Measurements from ENCODE around the gene SRBD1.

SRBD1 gene

DNA sequence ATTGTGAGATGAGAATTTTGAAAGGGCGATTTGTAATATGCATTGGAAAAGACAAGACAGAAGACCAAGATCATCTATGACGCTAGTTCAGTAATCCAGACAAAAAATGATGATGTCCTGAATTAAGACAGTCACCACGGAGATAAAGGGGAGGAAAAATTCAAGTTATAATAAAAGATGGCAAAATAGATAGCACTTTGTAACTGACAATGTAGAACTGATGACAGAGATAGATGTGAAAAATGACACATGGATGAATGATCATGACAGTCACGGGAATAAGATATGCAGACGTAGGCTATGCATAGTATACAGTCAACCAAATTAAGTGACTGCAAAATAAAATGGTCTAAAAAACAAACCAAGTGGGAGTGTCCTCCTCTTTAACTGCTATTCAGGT lies 59.2 kb downstream of the SRBD1 start:
- no peak for DNase-seq (ENCODE audit: low read depth, low spot score)

DNA sequence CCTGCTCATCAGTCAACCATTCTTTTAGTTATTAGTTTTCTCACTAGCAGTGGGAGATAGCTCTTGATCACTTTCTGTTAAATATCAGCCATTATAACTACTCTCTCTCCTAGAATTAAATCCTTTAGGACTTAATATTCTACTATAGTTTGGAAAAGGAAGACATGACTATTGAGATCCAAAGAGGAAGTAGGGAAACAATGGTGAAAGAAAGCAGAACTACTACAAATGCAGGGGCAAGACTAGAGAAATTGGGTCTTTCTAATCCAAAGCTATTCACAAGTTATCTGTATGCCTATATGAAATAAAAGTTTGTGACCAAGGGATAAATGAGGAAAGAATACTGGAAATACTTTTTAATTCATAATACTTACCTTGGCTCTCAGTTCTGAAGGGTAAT lies 65.1 kb downstream of the SRBD1 start:
- no peak for DNase-seq (ENCODE audit: low read depth, low spot score)

DNA sequence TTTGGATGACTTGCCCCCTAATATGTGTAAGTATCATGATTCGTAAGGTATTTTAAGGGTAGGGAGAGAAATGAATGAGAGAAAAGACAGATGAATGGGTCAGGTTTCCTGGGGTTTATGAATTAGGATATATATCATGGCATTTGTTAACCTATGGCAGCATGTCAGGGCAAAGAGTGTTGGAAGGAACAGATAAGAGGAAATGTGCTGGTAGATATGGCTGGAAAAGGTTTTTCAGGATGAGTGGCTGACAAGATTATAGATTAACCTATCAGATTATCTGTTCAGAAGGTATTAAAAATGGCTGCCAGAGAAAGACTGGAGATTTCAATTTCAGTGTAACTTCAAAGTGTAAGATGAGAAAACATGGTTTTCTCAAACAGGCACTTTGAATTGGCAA lies 67.8 kb downstream of the SRBD1 start:
- no peak for DNase-seq (ENCODE audit: low read depth, low spot score)

DNA sequence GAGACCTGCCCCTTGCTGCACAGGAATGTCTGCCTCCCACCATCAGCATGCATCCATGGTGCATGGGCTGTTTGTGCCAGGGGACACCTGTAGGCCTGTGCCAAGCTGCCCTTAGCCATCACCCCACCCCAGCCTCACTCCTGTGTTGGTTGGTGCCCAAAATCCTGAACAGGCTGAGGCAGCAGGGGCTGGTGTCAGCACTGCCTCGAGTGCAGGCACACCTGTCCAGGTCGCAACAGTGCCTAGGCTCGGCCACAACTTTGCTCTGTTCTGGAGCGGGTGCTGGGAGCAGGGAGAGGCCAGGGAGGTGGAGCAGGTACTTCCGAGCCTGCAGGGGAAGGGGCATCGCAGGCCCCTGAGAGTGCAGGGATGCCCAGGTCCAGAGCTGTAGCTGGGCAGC lies 69.1 kb downstream of the SRBD1 start:
- DNase-seq (ENCODE audit: low read depth, low spot score): no peak

DNA sequence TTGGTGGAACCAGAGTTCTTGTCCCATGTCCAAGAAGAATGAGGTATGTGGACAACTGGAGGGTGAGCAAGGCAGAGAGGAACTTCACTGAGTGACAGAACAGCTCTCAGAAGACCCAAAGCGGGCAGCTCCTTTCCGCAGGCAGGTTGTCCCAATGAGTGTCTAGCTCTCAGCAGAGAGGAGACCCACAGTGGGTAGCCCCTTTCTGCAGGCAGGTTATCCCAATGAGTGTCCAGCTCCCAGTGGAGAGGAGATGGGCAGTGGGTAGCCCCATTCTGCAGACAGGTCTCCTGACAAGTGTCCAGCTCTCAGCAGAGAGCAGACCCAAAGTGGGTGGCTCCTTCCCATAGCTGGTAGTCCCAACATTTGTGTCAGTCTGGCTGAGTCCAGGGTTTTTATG lies 69.6 kb downstream of the SRBD1 start:
- DNase-seq (ENCODE audit: low read depth, low spot score): no peak

DNA sequence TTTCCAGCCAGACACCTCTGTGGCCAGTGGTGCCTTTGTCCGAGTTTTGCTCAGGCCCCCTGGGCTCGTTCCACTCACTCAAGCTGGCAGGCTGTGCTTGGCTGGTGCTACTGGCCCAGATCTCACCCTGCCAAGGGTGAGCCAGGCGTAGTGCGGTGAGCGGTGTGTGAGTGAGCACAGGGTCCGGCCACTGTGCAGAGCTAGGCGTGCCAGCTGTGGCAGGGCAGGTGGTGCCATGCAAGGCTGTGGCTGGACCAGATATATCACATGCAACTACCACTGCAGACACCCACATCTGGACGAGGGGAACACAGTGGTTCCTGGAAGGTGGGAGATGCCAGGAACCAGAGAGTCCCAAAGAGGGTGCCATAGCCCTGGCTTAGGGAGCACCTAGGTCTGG lies 70.1 kb downstream of the SRBD1 start:
- no peak for DNase-seq (ENCODE audit: low read depth, low spot score)

DNA sequence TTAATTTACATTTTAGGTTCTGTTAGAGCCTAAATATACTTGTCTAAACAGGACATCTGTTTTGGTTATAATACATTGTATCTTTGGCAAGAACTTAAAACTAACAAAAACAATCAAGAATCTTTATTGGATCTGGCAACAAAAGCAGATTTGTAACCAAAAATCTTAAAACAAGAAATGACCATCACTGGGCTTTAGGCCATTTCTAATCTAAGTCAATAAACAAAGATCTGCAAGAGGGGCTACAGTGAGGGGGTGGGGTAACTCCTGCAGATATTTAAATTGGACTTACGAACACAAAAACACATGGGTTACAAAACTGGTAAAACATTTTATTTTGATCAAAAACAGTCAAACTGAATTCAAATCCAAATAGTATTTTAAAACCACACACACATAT lies 77.3 kb downstream of the SRBD1 start:
- no peak for DNase-seq (ENCODE audit: low read depth, low spot score)

DNA sequence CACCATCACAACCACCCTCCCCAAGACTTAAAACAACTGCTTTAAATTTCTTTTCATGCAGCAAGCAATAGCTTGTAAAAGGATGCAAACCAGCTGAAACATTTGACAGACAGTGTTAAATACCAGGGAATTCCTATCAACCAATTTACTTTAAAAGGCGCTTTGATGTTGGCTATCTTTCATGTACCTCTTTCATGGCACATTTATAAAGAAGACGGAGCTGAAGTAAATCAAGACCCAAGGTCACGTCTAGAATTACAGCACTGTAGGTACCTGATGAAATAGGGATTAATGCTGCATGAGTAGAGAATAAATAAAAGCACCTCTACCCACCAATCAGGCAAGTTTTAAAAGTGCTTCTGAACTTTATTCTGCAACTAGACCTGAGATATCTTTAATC lies 78.9 kb downstream of the SRBD1 start:
- DNase-seq (ENCODE audit: low read depth, low spot score): no peak

DNA sequence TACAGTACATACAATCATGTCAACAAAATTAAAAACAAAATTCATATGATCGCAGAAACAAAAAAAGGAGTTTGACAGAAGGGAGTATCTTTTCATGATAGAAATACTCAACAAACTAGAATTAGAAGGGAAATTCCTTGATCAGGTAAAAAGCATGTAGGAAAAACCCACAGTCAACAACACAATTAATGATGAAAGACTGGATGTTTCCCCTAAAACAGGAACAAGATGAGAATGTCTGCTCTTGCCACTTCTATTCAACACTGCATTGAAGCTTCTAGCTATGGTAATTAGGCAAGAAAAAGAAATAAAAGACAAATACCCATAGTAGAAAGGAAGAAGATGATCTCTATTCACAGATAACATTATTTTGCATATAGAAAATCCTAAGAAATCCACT lies 87.1 kb downstream of the SRBD1 start:
- no peak for DNase-seq (ENCODE audit: low read depth, low spot score)

DNA sequence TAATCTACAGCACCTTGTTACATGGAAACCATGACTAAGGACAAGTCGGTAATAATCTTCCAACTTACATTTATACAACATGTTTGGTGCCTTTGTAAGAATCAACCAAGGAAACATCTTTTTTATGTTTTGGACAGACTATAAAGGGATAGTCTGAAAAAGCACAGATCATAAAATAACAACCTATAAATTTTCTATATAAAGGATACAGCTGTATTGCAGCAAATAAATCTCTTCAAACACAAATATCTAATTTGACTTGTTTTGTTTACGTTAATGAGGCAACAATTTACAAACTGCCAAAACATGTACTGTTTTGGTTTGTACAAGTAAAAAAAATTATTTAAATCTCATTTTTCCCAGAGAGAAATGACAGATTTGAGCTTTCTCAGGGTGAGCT lies 92.5 kb downstream of the SRBD1 start:
- DNase-seq (ENCODE audit: low read depth, low spot score): no peak

DNA sequence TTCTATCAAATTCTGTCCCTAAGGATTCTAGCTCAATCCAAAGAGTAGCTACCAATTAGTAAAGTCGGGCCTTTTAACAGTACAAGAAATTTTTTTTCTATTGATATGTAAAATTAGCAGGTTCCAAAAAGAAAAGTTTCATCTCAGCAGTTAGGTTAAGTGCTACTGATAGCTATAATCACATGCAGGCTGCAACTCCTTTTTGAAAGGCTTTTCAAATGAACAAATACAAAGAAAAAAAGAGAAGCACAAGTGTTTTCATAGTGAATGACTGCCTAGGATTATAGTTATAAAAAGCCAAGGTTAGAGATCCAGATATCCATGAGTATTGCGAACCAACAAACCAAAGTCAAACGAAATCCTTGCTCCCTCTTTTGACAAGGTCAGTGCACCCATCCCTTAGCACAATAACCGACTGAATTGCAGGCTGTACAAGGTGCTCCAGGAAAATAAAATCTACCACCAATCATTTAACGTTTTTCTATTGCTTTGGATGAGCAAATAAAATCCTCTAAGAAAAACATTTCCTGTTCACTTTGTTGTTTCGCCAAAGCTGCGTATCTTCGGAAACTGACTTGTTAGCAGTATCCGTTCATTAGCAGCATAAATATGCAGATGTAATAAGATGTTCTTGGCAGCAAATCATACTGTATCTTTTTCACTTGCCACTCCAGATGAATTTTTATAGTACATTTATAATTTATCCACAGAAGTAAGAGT lies 100.2 kb downstream of the SRBD1 start:
- DNase-seq (ENCODE audit: low read depth, low spot score): no peak

DNA sequence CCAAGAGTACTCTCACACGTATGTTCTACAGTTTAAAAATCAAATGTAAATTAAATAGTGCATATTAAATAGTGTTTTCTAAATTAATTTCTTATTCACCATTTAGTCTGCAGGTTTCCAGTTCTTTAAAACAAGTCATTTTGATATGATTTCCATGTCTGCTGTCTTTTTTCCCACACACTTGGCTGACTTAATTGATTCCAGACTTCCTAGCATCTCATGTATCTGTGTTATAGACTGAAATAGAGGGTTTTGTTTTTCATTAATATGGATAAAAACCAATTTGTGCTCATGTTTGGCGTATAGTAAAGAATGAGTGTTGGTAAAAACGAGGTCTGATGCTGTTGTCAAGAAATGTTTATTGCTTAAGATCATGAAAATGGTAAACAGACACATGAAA lies 104.3 kb downstream of the SRBD1 start:
- DNase-seq (ENCODE audit: low read depth, low spot score): no peak

DNA sequence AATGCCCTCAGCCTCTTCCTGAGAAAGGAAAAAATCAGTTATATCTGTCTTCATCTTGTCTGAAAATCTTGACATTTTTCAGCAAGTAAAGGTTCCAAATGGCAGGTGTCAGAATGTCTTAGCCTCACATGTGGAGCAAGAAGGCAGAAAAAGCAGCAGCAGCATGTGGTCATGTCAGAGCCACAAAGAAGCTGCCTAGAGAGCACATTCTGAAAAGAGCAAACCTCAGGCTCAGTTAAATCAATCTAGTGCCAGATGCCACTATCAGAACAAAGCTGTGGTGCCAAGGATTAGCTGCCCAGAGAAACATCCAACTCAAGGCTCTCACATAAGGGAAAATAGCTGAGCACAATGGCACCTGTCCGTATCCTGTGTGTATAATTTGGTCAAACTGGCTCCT lies 105.9 kb downstream of the SRBD1 start:
- DNase-seq (ENCODE audit: low read depth, low spot score): peak; percentile 5

DNA sequence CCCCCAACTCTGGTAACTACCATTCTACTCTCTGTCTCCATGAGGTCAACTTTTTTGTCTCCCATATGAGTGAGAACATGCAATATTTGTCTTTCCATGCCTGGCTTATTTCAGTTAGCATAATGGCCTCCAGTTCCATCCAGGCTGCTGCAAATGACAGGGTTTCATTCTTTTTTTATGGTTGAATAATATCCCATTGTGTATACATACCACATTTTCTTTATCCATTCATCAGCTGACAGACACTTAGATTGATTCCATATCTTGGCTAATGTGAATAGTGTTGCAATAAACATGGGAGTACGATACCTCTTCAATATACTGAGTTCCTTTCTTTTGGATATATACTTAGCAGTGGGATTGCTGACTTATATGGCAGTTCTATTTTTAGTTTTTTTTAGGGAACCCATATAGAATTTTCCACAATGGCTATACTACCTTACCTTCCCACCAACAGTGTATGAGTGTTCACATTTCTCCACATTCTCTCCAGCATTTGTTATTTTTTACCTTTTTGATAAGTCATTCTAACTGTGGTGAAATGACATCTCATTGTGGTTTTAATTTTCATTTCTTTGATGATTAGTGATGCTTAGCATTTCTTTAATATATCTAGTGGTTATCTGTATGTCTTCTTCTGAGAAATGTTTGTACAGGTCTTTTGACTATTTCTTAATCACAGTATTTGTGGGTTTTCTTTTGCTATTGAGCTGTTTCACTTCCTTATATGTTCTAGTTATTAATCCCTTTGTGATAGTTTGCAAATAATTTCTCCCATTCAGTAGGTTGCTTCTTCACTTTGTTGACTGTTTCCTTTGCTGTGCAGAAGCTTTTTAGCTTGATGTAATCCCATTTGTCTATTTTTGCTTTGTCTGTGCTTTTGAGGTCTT lies 112.2 kb downstream of the SRBD1 start:
- DNase-seq (ENCODE audit: low read depth, low spot score): no peak

DNA sequence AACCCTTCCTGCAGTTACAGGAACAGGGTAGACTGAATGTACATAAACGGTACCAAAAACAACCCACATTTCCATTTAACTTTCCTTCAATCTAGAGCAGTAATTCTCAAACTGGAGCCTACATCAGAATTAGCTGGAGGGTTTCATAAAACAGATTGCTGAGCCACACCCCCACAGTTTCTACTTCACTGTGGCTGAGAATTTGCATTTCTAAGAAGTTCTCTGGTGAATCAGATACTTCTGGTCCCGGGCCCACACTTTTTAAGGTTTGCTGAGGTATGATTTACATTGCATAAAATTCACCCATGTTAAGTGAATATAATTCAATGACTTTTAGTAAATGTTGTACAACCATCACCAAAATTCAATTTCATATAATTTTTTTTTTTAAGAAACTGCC lies 113.7 kb downstream of the SRBD1 start:
- peak; percentile 59 for DNase-seq (ENCODE audit: low read depth, low spot score)

DNA sequence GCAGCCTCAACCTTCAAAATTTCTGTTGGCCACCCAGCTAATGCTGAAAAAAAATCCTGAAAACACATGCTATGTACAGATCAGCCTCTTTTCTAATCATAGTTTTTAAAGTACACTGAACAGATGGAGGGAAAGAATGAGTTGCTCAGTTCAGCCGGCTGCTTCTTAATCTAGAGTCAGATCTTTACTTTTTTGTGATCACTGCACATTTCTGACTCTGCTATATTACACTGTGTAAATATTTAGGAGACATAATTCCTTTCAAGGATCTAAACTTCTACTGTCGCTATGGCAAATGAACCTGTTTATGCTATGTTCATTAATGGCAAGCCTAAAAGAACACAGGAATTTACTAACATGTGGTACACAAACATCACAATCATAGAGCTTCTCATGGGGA lies 114.2 kb downstream of the SRBD1 start:
- no peak for DNase-seq (ENCODE audit: low read depth, low spot score)

DNA sequence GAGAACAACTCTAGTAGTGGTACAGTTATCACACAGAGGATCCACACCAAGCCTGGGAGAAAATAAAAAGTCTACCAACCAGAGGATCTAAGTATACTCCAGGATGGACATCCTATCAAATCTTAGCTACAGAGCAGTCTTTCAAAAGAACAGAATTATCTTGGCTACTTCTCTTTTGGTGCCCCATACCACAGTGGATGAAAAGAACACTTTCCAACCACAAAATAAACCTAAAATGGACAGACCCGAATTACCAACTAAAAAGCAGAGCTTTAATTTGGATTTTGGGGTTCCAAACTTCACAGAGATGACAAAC lies 116.1 kb downstream of the SRBD1 start:
- DNase-seq (ENCODE audit: low read depth, low spot score): peak; percentile 1

DNA sequence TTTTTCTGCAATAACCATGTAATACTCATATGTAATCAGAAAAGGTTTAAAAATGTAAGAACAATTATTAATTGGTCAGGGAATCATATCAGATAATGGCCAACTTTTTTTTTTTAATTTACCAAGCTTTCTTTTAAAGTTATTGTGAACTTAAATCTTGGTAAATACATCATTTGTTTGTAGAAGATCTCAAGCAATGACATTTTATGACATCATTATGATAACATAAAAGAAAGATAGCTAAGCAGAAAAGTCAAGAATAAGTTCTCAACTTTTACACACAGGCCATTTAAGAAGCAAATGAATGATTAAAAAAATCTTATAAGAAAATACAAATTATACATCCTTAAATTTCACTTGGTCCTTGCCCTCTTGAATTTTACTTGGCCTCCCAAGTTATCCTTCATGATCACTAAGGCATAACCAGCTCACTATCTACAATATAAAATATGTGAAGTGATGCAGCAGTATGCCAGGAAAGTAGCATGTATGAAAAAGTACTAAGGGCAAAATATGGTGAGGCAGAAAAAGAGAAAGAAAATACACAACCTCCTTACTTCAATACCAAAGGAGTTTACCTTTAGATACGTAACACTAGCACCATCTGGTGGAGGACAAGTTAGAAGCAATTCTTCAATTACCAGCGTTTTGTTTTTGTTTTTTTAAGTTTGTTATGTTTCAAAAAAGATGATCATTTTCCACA lies 116.6 kb downstream of the SRBD1 start:
- peak; percentile 75 for DNase-seq (ENCODE audit: low read depth, low spot score)

DNA sequence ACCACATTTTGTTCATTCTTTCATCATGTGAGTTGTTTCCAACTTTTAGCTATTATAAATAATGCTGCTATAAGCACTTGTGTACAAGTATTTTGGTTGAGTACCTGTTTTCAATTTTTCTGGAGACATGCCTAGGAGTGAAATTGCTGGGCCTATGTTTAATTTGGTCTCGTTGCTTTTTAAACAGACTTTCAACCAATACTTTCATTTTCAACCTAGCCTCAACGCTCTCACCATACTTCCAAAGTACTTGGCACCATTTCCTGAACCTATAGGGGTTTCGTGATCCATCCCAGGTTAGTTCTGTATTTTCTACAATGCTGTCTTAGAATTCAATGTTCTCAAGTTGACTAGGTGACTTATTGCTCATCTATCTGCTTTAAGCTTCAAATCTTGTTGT lies 126.1 kb downstream of the SRBD1 start:
- DNase-seq (ENCODE audit: low read depth, low spot score): no peak

DNA sequence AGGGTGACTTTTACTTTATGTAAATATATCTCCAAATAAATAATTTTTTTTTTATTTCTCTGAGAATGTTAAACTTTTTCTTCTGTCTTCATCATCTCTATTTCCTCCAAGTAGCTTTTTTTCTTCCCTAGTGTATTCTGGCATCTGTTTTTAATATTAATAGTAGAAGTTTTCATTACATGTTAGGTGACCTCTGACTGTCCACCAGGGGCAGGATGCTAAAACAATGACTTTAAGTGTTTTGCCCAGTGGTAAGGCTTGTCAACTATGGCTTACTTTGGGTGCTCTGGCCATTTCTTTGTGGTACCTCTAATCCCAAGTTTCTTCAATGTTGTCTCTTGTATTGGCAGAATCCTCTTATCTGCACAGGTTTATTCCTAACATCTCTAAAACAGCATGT lies 127.1 kb downstream of the SRBD1 start:
- no peak for DNase-seq (ENCODE audit: low read depth, low spot score)

DNA sequence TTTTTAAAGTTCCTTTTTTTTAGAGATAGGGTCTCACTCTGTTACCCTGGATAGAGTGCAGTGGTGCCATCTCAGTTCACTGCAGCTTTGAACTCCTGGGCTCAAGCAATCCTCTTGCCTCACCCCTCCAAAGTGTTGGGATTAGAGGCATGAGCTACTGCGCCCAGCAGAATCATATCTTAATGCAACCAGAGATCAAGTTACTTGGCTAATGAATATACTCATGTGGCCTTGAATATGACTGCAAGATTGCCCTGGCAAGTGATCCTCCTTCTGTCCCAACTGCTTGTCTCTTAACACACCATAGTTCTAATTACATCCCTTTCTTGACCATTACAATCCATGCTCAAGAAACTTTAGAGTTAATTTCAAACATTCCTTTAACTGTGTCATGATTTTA lies 133.5 kb downstream of the SRBD1 start:
- no peak for DNase-seq (ENCODE audit: low read depth, low spot score)

DNA sequence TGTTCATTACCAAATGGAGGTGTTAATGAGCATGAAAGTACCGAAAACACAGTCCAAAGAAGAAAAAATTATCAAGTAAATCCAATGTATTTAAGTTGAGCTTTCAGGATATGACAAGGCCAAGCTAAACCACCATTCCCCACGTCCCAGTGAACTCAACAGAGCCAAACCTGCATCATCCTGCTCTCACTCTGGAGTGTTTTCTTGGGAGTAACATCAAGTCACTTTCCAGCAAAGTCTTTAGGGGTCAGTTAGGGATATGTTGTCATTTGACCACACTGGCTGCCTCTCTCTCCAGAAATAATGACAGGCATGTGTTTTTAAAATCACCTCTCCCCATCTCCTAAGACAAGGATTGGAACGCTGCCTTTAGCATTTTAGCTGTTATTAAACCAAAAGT lies 140.5 kb downstream of the SRBD1 start:
- peak; percentile 13 for DNase-seq (ENCODE audit: low read depth, low spot score)

All from astrocyte of the hippocampus (primary cell).